K562 (cell line): ENCODE results near the gene DNAJC18. TPM values are rescaled to one million over a fixed set of nuclear protein-coding genes. Genes with fewer than 3 reads are reported as not detected.
"Not testable (repeated sequence)": the region's sequence is repeated elsewhere in the genome, so short reads cannot be mapped to it uniquely, and the experiment has no call there.

Experiments
- ATAC-seq: fragments of 200-7000 bp; cut with Tn5 transposase; 3 replicates; pipeline ENCODE4 v1.9.1; 2020; ENCODE audit warnings: moderate library complexity
- BruUV-seq: library from RNA; stranded (reverse); fragments of 400-500 nt; replicated peaks from 2 replicates; lab custom pipeline; 2021; lab: Mats Ljungman, UMichigan
- CTCF ChIA-PET: fragments of 300-600 bp; formaldehyde crosslinking; extraction: SDS; loops from one replicate; lab custom pipeline; 2021; ENCODE audit warnings: low intra/inter-chr PET ratio; lab: Yijun Ruan, JAX
- POLR2A ChIA-PET: fragments of 300-600, 350-650 bp; sonication (Branson Sonifier 250); formaldehyde crosslinking; extraction: SDS; loops from one replicate; lab custom pipeline; 2021; ENCODE audit warnings: antibody characterized with exemption, inconsistent platforms; lab: Yijun Ruan, JAX
- DNase-seq, 4 experiments: peaks; one replicate each; pipeline versions ENCODE4 v3.0.0 to v3.0.0-alpha.2; 2011 to 2018; ENCODE audit warnings: low spot score in 3 of 4, mixed read lengths in 3 of 4; ENCODE audit errors: extremely low read depth in 1 of 4
- FAIRE-seq: peaks from 2 replicates; lab custom pipeline; 2011; peaks lifted over from hg19 to GRCh38; lab: Jason Lieb, UNC
- H2AFZ ChIP-seq: 2 replicates; pipeline ENCODE4 v1.6.0; 2011; ENCODE audit warnings: low read depth, low read length, control low read depth, inconsistent platforms
- H3K27ac ChIP-seq: fragments of 200-600 bp; 3 replicates; pipeline ENCODE4 v1.8.0; 2011; ENCODE audit warnings: low read depth, mild to moderate bottlenecking, control low read depth, inconsistent platforms, low read length, moderate library complexity, mixed read lengths; ENCODE audit errors: extremely low read depth
- H3K27me3 ChIP-seq, 2 experiments: fragments of 300-600 bp in 1 of 2; 2 replicates in 1 of 2; 3 replicates in 1 of 2; pipeline versions ENCODE4 v1.6.0 to v1.8.0; 2011; ENCODE audit warnings: inconsistent platforms in 2 of 2, low read length in 2 of 2, mild to moderate bottlenecking in 1 of 2, mixed read lengths in 1 of 2, moderate library complexity in 1 of 2; ENCODE audit not compliant: control insufficient read depth in 2 of 2, insufficient read depth in 2 of 2
- H3K36me3 ChIP-seq: fragments of 300-600 bp; 3 replicates; pipeline ENCODE4 v1.8.0; 2011; ENCODE audit warnings: mild to moderate bottlenecking, low read length, inconsistent platforms; ENCODE audit not compliant: control insufficient read depth, insufficient read depth
- H3K4me1 ChIP-seq, 2 experiments: fragments of 200-600 bp in 1 of 2; replicated peaks in 1 of 2; 2 replicates in 1 of 2; 3 replicates in 1 of 2; pipeline versions ENCODE4 v1.5.1 to v1.8.0; 2011; ENCODE audit warnings: inconsistent platforms in 2 of 2, low read length in 2 of 2, mild to moderate bottlenecking in 1 of 2, mixed read lengths in 1 of 2, moderate library complexity in 1 of 2; ENCODE audit not compliant: control insufficient read depth in 2 of 2, insufficient read depth in 2 of 2
- H3K4me2 ChIP-seq: 2 replicates; pipeline ENCODE4 v1.6.1; 2011; ENCODE audit warnings: low read length, control low read depth, inconsistent platforms, mixed read lengths; ENCODE audit not compliant: insufficient read depth
- H3K4me3 ChIP-seq: fragments of 200-600 bp; sonication (generic), shearing (Covaris generic); 2 replicates; pipeline ENCODE4 v1.5.1; 2016; ENCODE audit warnings: control low read depth, inconsistent platforms
- H3K79me2 ChIP-seq: fragments of 200-600 bp; 3 replicates; pipeline ENCODE4 v1.8.0; 2011; ENCODE audit warnings: low read length, inconsistent platforms; ENCODE audit not compliant: control insufficient read depth, insufficient read depth
- H3K9ac ChIP-seq, 2 experiments: 2 replicates each; pipeline versions ENCODE4 v1.6.0 to v1.6.1; 2011; ENCODE audit warnings: low read depth in 2 of 2, low read length in 2 of 2, control low read depth in 1 of 2, inconsistent platforms in 1 of 2, mild to moderate bottlenecking in 1 of 2, mixed read lengths in 1 of 2; ENCODE audit not compliant: insufficient read depth in 1 of 2
- H3K9me1 ChIP-seq: one replicate; pipeline ENCODE4 v1.6.0; 2011; ENCODE audit warnings: inconsistent platforms, mild to moderate bottlenecking, low read length, moderate library complexity; ENCODE audit not compliant: control insufficient read depth, insufficient read depth
- H3K9me3 ChIP-seq: replicated peaks from 2 replicates; pipeline ENCODE4 v1.5.1; 2011; ENCODE audit warnings: low read depth, low read length, inconsistent platforms; ENCODE audit not compliant: control insufficient read depth, insufficient read depth
- H4K20me1 ChIP-seq: replicated peaks from 2 replicates; pipeline ENCODE4 v1.6.1; 2011; ENCODE audit warnings: low read length, inconsistent platforms, mixed read lengths; ENCODE audit not compliant: control insufficient read depth, insufficient read depth
- ELF1 ChIP-seq: fragments of 200-800 bp; sonication (Bioruptor generic); IDR thresholded peaks from 2 replicates; pipeline ENCODE4 v1.6.1; 2016; ENCODE audit warnings: missing genetic modification characterization, missing compliant biosample characterization
- HBP1 ChIP-seq: fragments of 450-650 bp; formaldehyde crosslinking; IDR thresholded peaks from 2 replicates; pipeline ENCODE4 v1.4.0; 2022; ENCODE audit warnings: missing genetic modification characterization
- MAZ ChIP-seq, 2 experiments: fragments of 450-650 bp in 1 of 2; sonication (generic) in 1 of 2; formaldehyde crosslinking; IDR thresholded peaks in 1 of 2; conservative IDR thresholded peaks in 1 of 2; 2 replicates each; pipeline versions ENCODE4 v1.4.0 to v1.5.0; 2020; ENCODE audit warnings: mild to moderate bottlenecking in 1 of 2, missing genetic modification reagents in 1 of 2
- NR2C2 ChIP-seq, 2 experiments: fragments of 200-800 bp in 1 of 2; sonication (Bioruptor generic) in 1 of 2; sonication (generic) in 1 of 2; formaldehyde crosslinking in 1 of 2; IDR thresholded peaks; 2 replicates each; pipeline versions ENCODE4 v1.6.1 to v1.8.0; 2016 to 2022; ENCODE audit warnings: mild to moderate bottlenecking in 1 of 2, missing compliant biosample characterization in 1 of 2, missing genetic modification characterization in 1 of 2, missing genetic modification reagents in 1 of 2
- PYGO2 ChIP-seq: fragments of 450-650 bp; IDR thresholded peaks from 2 replicates; pipeline ENCODE4 v1.6.1; 2016; ENCODE audit warnings: mild to moderate bottlenecking, missing genetic modification characterization, moderate library complexity, missing compliant biosample characterization
- RCOR1 ChIP-seq, 2 experiments: IDR thresholded peaks; 2 replicates each; pipeline ENCODE4 v1.6.1; 2012; ENCODE audit warnings: low read depth in 2 of 2, low read length in 2 of 2, borderline replicate concordance in 1 of 2, improper control_type of control experiment in 1 of 2
- RNF2 ChIP-seq: sonication (generic); IDR thresholded peaks from 2 replicates; pipeline ENCODE4 v1.6.1; 2016
- SMAD3 ChIP-seq: fragments of 450-650 bp; formaldehyde crosslinking; conservative IDR thresholded peaks from 2 replicates; pipeline ENCODE4 v1.4.0; 2020; ENCODE audit warnings: mild to moderate bottlenecking
- ZNF384 ChIP-seq: IDR thresholded peaks from 2 replicates; pipeline ENCODE4 v1.6.1; 2012; ENCODE audit warnings: low read depth, low read length, improper control_type of control experiment
- WGBS: fragments of 100-300 bp; shearing (Covaris generic); methylation state at CpG from one replicate; pipeline ENCODE4 v1.1.6; 2016; ENCODE audit warnings: low coverage, mixed read lengths; ENCODE audit not compliant: insufficient coverage; ENCODE audit errors: missing lambda C conversion rate; 5-methylcytosine and 5-hydroxymethylcytosine counted together
- in situ Hi-C: fragments of 300-500 bp; cut with MboI; formaldehyde crosslinking; loops from 4 replicates; pipeline ENCODE4 v1.15.0; 2018; ENCODE audit warnings: inconsistent platforms, mixed read lengths
- intact Hi-C: fragments of 100-400 bp; cut with micrococcal nuclease; formaldehyde crosslinking; loops from 2 replicates; pipeline ENCODE4 v1.14.2; 2022
- polyA plus RNA-seq, 8 experiments: library from polyadenylated mRNA; depleted of rRNA in 4 of 8; stranded (reverse) in 5 of 8; unstranded in 3 of 8; fragments of >200 nt; fragmentation: Nextera tagmentation in 2 of 8; fragmentation: Illumina TruSeq in 1 of 8; extraction: Ambion mirVana in 2 of 8; extraction: Trizol in 1 of 8; gene quantifications; 2 replicates each; pipeline versions ENCODE4 v1.2.1 to v1.2.3, GENCODE V29; 2011 to 2014; ENCODE audit warnings: inconsistent platforms in 1 of 8, missing spikeins in 1 of 8
- total RNA-seq, 7 experiments: library from RNA; depleted of rRNA in 6 of 7; stranded (reverse); fragments of >200 nt in 6 of 7; fragmentation: Illumina TruSeq in 2 of 7; extraction: Trizol in 2 of 7; gene quantifications; 2 replicates each; pipeline versions ENCODE4 v1.2.1 to v1.2.3, GENCODE V29; 2011 to 2021; ENCODE audit warnings: low replicate concordance in 1 of 7
- TF ChIP-seq, protein P1 (sequence below): fragments of 450-650 bp; IDR thresholded peaks from 2 replicates; pipeline ENCODE4 v1.6.1; 2016

The DNAJC18 gene
- total and polyA plus RNA-seq, 9 of the 15 experiments (the other 6 are each of a cell fraction or from before 2014, with no cell fraction given), result 1.5 to 13.3 (median 7.5) TPM

GRCh38 chr5:139479729-139480128 lies 40.4 kb upstream of the DNAJC18 start:
- H3K4me2 ChIP-seq, DNase-seq, H3K27ac ChIP-seq, H3K9me3 ChIP-seq, H4K20me1 ChIP-seq, intact Hi-C loops, H3K9me1 ChIP-seq, H2AFZ ChIP-seq, H3K27me3 ChIP-seq, FAIRE-seq, H3K9ac ChIP-seq, ATAC-seq, H3K4me3 ChIP-seq, BruUV-seq, in situ Hi-C loops, CTCF ChIA-PET: not testable (repeated sequence)
- 94% methylated on average over 2 of the region's 4 CpGs for WGBS
- POLR2A ChIA-PET, result interaction anchor here (1.3 to 2.0 kb wide), 2 partner anchors 15 to 23 kb away, joined by 3 to 8 read pairs; no protein-coding TSS in a partner anchor
- Histone ChIP-seq H3K36me3 (peaks cover 46% of the 10 kb centered on the region; the same call in 2 of the 3 replicates), H3K79me2 (peaks cover 43% of the 10 kb centered on the region), H3K4me1 (peaks cover 68 to 73% of the 10 kb centered on the region in 2 experiments)
- peak; percentile 40 for TF ChIP-seq ZNF384

DNA sequence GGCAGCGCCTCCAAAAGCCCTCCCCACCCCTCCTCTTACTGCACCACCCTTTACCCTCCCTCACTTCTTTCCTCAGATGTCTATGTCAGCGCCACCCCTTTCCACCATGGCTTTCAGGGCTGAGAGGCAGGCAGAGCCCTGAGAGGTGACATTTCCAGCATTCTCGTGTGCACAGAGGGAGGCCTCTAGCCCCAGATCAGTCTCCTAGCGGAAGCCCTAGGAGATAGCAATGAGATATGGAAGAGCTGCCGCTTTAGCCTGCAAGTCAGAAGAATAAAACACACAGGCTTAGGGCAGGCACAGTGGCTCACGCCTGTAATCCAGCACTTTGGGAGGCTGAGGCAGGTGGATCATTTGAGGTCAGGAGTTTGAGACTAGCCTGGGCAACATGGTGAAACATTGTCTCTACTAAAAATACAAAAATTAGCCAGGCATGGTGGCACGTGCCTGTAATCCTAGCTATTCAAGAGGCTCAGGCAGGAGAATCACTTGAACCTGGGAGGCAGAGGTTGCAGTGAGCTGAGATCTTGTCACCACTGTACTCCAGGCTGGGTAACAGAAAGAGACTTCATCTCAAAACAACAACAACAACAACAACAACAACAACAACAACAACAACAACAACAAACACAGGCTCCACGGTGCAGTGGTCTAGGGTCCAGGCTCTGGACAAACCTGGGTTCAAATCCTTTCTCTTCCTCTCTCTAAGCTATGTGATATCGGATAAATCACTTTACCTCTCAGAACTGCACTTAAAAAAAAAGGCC lies 39.5 kb upstream of the DNAJC18 start:
- ATAC-seq, result peak; percentile 60
- CTCF ChIA-PET; in situ Hi-C loops; H4K20me1 ChIP-seq; BruUV-seq; H3K27me3 ChIP-seq; H3K4me3 ChIP-seq; H3K9me1 ChIP-seq; H3K9me3 ChIP-seq; TF ChIP-seq NR2C2 (CRISPR knock-in tag; IDR thresholded peaks at IDR 0.05): not testable (repeated sequence)
- peak; percentile 74 for FAIRE-seq
- intact Hi-C loops, result loop anchor here (1.0 kb wide), 1 partner anchor 40 kb away; the partner anchor contains the start of gene DNAJC18
- H3K9ac ChIP-seq, result peak overlapping the region; percentile 50 to 80
- 13% methylated on average over 9 of the region's 9 CpGs for WGBS
- POLR2A ChIA-PET, result interaction anchor here (0.5 to 2.0 kb wide), 7 partner anchors 16 to 413 kb away, joined by 3 to 8 read pairs (median 3); no protein-coding TSS in a partner anchor
- H3K36me3 ChIP-seq, result peaks cover 51% of the 10 kb centered on the region; the same call in 2 of the 3 replicates
- peak overlapping the region; percentile 85 for H2AFZ ChIP-seq
- H3K4me1 ChIP-seq, result peaks cover 77 to 82% of the 10 kb centered on the region in 2 experiments
- H3K79me2 ChIP-seq, result peaks cover 43% of the 10 kb centered on the region
- peak; percentile 55 to 79 (median 60) for DNase-seq
- H3K4me2 ChIP-seq, result peak overlapping the region; percentile 67
- H3K27ac ChIP-seq, result peak overlapping the region; percentile 79
- 0 out of 2 replicates have a peak, but pooled peaks have one; percentile 43 for TF ChIP-seq NR2C2 (tag; IDR thresholded peaks at IDR 0.05)
- 0 out of 2 replicates have a peak, but pooled peaks have one; percentile 8 for TF ChIP-seq HBP1 (CRISPR knock-in tag)
- 0 out of 4 replicates have a peak, but pooled peaks of 1 of the 2 experiments have one; percentile 22 for TF ChIP-seq RCOR1 (IDR thresholded peaks at IDR 0.05; ENCODE audit: borderline replicate concordance in 1 of 2, low read depth in 2 of 2, low read length in 2 of 2)
- TF ChIP-seq, protein P1, sequence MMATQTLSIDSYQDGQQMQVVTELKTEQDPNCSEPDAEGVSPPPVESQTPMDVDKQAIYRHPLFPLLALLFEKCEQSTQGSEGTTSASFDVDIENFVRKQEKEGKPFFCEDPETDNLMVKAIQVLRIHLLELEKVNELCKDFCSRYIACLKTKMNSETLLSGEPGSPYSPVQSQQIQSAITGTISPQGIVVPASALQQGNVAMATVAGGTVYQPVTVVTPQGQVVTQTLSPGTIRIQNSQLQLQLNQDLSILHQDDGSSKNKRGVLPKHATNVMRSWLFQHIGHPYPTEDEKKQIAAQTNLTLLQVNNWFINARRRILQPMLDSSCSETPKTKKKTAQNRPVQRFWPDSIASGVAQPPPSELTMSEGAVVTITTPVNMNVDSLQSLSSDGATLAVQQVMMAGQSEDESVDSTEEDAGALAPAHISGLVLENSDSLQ, result peak; percentile 49
- TF ChIP-seq ELF1 (tag), result 0 out of 2 replicates have a peak, but pooled peaks have one; percentile 19
- TF ChIP-seq RNF2, result peak; percentile 32; the same call in 1 of the 2 replicates
- TF ChIP-seq MAZ (CRISPR knock-in tag; conservative IDR thresholded peaks at IDR 0.05 in 1 of 2, IDR thresholded peaks at IDR 0.05 in 1 of 2), result peak; percentile 32 to 47; a peak in 3 of 4 replicates
- TF ChIP-seq SMAD3, result 0 out of 2 replicates have a peak, but pooled peaks have one; percentile 2
- 0 out of 2 replicates have a peak, but pooled peaks have one; percentile 33 for TF ChIP-seq PYGO2
